GM20000 (cell line): Measurements from ENCODE around the gene PTPRN2.

Experiments
- DNase-seq: peaks from one replicate; pipeline ENCODE4 v3.0.0; 2012; ENCODE audit warnings: low spot score
- TF ChIP-seq, protein P1 (sequence below): IDR thresholded peaks from 2 replicates; pipeline ENCODE4 v1.5.1; 2012; ENCODE audit warnings: mild to moderate bottlenecking, control low read depth; ENCODE audit errors: extremely low read depth, missing control alignments

Gene PTPRN2

DNA sequence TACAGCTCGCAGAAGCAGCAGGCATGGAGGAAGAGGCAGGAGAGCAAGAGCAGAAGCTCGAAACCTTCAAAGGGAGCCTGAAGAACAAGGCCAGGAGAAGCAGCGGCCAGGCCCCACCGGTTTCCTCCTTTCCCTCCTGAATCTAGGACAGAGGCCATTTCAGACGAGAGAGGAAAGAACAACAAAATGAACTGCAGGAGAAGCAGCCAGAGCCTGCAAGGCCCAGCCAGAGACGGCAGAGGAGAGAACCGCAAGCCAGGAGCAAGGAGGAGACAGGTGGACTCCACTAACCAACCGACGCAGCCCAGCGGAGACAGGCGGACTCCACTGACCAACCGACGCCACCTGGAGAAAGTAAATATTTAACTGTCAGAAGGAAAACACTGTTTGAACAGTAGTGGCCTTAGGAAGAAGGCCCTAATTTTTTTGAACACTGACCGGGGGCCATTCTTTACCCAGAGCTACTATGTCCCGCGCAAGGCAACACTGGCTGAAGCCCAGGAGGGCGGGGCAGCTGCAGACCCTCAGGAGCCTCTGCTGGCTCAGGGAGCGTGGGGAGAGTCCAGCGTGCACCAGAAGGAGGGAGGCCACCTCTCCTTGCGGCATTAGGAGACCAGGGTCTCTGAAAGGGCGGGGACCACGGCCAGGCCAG, 559.2 kb downstream of the PTPRN2 start:
- DNase-seq = no peak
- TF ChIP-seq, protein P1, sequence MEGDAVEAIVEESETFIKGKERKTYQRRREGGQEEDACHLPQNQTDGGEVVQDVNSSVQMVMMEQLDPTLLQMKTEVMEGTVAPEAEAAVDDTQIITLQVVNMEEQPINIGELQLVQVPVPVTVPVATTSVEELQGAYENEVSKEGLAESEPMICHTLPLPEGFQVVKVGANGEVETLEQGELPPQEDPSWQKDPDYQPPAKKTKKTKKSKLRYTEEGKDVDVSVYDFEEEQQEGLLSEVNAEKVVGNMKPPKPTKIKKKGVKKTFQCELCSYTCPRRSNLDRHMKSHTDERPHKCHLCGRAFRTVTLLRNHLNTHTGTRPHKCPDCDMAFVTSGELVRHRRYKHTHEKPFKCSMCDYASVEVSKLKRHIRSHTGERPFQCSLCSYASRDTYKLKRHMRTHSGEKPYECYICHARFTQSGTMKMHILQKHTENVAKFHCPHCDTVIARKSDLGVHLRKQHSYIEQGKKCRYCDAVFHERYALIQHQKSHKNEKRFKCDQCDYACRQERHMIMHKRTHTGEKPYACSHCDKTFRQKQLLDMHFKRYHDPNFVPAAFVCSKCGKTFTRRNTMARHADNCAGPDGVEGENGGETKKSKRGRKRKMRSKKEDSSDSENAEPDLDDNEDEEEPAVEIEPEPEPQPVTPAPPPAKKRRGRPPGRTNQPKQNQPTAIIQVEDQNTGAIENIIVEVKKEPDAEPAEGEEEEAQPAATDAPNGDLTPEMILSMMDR = no peak

DNA sequence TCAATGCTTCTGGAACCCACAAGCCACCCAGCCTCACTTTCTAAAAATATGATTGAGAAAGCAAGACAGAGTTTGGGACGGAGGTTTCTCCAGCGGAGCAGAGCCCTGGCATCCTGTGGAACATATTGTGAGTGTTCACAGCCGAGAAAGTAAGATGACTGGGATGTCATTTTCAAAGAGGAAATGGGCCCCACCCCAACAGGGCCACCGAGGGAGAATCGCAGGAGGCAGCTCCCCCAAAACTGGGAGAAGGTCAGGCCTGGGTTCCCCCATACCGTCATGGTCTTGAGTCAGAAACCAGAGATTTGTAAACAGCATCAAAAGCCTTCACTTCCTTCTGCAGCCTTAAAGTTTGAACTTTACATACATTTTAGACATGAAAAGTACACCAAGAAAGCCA, 560.0 kb downstream of the PTPRN2 start:
- no peak for DNase-seq
- TF ChIP-seq, protein P1 = no peak

DNA sequence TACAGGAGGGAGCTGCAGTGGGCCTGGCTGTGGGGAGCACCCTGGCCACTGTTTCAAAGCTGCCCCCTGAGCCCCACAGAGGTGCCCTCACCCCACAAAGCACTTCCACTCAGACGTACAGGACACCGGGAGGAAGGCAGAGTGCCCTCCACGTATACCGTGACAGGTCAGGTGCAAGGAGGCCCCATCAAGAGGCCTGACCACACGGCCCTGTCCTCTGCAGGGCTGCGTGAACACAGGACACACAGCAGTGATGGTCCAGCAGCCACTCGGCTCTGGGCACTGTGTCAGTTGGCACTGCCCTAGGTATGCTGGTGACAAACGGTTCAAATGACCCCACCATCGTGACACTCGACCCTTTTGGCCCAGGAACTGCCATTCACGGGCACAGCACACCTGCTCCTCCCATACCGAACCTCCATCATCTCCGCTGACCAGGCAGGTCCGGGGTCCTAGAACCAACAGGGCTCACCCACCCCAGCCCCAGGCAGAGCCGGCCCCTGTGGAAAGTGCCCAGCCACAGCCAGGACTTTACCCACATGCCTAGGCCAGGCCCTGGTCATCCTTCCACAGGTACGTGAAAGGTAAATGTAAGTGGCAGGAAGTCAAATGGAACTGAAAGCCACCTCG, 560.9 kb downstream of the PTPRN2 start:
- TF ChIP-seq, protein P1 = no peak
- DNase-seq = no peak

DNA sequence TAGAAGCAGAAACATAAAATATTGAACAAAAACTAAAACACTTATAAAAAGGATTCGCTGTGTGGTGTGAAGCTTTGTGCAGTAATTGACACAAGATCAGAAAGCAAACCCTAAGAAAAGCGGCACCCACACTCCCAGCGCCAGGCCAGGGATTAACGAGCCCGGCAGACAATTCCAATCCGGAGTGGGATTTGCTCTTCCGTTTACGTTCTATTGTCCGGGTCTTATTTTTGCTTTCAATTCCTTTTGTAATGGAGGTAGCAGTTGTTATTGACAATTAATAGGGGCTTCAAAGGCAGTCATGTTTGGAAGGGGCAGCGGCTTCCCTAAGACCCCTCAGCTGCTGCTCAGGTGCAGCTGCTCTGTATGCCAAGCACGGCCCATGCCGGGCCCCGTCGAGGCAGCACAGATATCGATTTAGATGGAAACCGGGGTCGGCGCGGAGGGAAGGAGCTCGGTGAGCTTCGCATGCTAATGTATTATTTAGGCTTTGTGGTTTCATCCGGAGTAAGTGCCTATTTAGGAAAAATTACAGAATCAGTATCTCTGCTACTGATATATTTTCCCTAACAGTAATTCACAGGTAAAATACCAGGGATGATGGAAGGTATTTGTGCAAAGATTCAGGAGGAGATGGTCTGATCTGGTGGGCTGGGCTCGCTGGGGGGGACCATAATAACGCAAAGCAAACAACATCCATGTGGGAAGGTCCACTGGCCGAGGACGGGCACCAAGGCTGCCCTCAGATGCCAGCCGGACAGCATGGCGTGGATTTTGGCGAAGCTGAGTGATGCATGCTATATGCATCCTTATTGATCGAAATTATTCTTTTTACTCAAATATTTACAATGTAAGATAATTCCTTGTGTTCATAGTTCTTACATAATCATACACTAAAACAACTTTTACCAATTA, 561.7 kb downstream of the PTPRN2 start:
- TF ChIP-seq, protein P1 = no peak

DNA sequence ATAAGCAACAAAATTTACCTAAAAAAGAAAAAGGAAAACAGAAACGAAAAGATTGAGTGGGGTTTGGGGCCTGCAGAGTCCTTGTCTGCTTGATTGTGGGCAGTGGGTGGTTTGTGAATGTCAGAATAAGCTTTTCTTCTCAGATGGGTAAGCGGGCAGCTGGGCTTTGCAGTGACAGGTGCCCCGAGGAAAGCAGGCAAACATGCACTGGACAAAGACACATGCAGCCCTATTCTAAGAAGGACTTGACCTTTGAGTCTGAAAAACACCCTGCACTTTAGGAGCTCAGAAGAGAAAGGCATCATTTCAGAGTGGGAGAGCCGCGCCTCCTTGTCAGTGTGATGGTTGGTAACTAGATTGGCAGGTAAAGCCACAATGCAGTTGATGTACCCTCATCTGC, 562.7 kb downstream of the PTPRN2 start:
- TF ChIP-seq, protein P1 = no peak
- DNase-seq = no peak

More for the DNA sequence above, 561.7 kb downstream of the PTPRN2 start:
- DNase-seq = no peak

DNA sequence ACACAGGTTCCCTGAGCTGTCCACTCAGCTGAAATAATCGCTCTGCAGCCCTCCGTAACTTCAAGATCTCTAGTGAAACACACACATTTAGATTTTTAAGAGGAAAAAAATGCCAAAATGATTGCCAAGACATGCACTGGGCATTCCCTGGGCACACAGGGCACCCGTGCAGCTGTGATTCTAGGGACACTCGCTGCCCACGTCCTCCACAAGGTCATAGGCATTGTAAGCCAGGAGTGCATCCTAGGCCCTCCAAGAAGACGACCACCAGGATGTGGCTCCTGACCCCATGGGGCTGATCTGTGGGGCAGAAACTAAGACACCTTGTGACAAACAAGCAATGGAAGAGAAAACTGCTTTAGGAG, 563.3 kb downstream of the PTPRN2 start:
- TF ChIP-seq, protein P1 = no peak
- no peak for DNase-seq
